HepG2 (cell line): ENCODE measurements around the gene SERTAD3. TPM values are rescaled to one million over a fixed set of nuclear protein-coding genes. Genes with fewer than 3 reads are reported as not detected.

ENCODE experiments used
- ATF4 ChIP-seq, 2 experiments: fragments of 450-650 bp in 1 of 2; sonication (generic) in 1 of 2; formaldehyde crosslinking; IDR thresholded peaks; 2 replicates each; pipeline versions ENCODE4 v1.5.0 to v1.8.0; 2020 to 2022; ENCODE audit warnings: mild to moderate bottlenecking in 1 of 2, missing genetic modification reagents in 1 of 2
- GLI4 ChIP-seq: sonication (generic); formaldehyde crosslinking; IDR thresholded peaks from 2 replicates; pipeline ENCODE4 v1.5.1; 2020; ENCODE audit warnings: missing genetic modification reagents, mild to moderate bottlenecking, moderate library complexity, borderline replicate concordance
- MAFG ChIP-seq: sonication (generic); formaldehyde crosslinking; IDR thresholded peaks from 2 replicates; pipeline ENCODE4 v1.5.1; 2020; ENCODE audit warnings: mild to moderate bottlenecking, missing genetic modification reagents
- MTA1 ChIP-seq: sonication (generic); formaldehyde crosslinking; IDR thresholded peaks from 2 replicates; pipeline ENCODE4 v1.4.0; 2020; ENCODE audit warnings: missing genetic modification reagents, mild to moderate bottlenecking, borderline replicate concordance
- MYPOP ChIP-seq: sonication (generic); formaldehyde crosslinking; IDR thresholded peaks from 2 replicates; pipeline ENCODE4 v1.8.1; 2023; ENCODE audit warnings: mild to moderate bottlenecking, moderate library complexity, missing genetic modification reagents
- NCOA1 ChIP-seq: sonication (generic); formaldehyde crosslinking; IDR thresholded peaks from 2 replicates; pipeline ENCODE4 v1.9.0; 2021; ENCODE audit warnings: missing genetic modification reagents
- POLR2AphosphoS5 ChIP-seq: IDR thresholded peaks from 2 replicates; pipeline ENCODE4 v1.6.1; 2012; ENCODE audit warnings: low read depth, low read length
- RBFOX2 ChIP-seq: fragments of 200-400 bp; formaldehyde crosslinking; IDR thresholded peaks from 2 replicates; pipeline ENCODE4 v1.6.1; 2017; ENCODE audit warnings: low read depth, mild to moderate bottlenecking, low read length
- SIX1 ChIP-seq: sonication (generic); formaldehyde crosslinking; IDR thresholded peaks from 2 replicates; pipeline ENCODE4 v1.4.0; 2020; ENCODE audit warnings: missing genetic modification reagents, borderline replicate concordance
- SMARCE1 ChIP-seq: fragments of 450-650 bp; IDR thresholded peaks from 2 replicates; pipeline ENCODE4 v1.6.1; 2017; ENCODE audit warnings: borderline replicate concordance
- SP1 ChIP-seq, 2 experiments: fragments of 450-650 bp in 1 of 2; sonication (generic) in 1 of 2; formaldehyde crosslinking in 1 of 2; IDR thresholded peaks; 2 replicates each; pipeline versions ENCODE4 v1.4.0 to v1.6.1; 2016 to 2020; ENCODE audit warnings: missing genetic modification reagents in 1 of 2
- TCF12 ChIP-seq, 2 experiments: fragments of 450-650 bp in 1 of 2; sonication (generic) in 1 of 2; formaldehyde crosslinking in 1 of 2; IDR thresholded peaks; 2 replicates each; pipeline versions ENCODE4 v1.6.1 to v1.8.0; 2017 to 2022; ENCODE audit warnings: antibody characterized with exemption in 1 of 2, mild to moderate bottlenecking in 1 of 2, missing genetic modification reagents in 1 of 2, moderate library complexity in 1 of 2
- UBTF ChIP-seq: sonication (generic); formaldehyde crosslinking; IDR thresholded peaks from 2 replicates; pipeline ENCODE4 v1.4.0; 2020; ENCODE audit warnings: mild to moderate bottlenecking, missing genetic modification reagents
- XRCC5 ChIP-seq: fragments of 200-400 bp; formaldehyde crosslinking; optimal IDR thresholded peaks from 2 replicates; pipeline ENCODE3; 2017; ENCODE audit warnings: mild to moderate bottlenecking, low read length
- ZFYVE20 ChIP-seq: sonication (generic); formaldehyde crosslinking; IDR thresholded peaks from 2 replicates; pipeline ENCODE4 v1.8.0; 2023; ENCODE audit warnings: low read depth, mild to moderate bottlenecking, moderate library complexity, missing genetic modification reagents, borderline replicate concordance
- ZGPAT ChIP-seq: IDR thresholded peaks from 2 replicates; pipeline ENCODE4 v1.6.1; 2016; ENCODE audit warnings: mild to moderate bottlenecking
- ZNF18 ChIP-seq: sonication (generic); formaldehyde crosslinking; IDR thresholded peaks from 2 replicates; pipeline ENCODE4 v1.8.0; 2022; ENCODE audit warnings: mild to moderate bottlenecking, missing genetic modification reagents; ENCODE audit not compliant: insufficient replicate concordance
- ZNF343 ChIP-seq: sonication (generic); formaldehyde crosslinking; IDR thresholded peaks from 2 replicates; pipeline ENCODE4 v1.4.0; 2020; ENCODE audit warnings: mild to moderate bottlenecking, missing genetic modification reagents
- ZNF572 ChIP-seq: sonication (generic); formaldehyde crosslinking; IDR thresholded peaks from 2 replicates; pipeline ENCODE4 v1.5.1; 2020; ENCODE audit warnings: mild to moderate bottlenecking, missing genetic modification reagents
- ZNF619 ChIP-seq: sonication (generic); formaldehyde crosslinking; IDR thresholded peaks from 2 replicates; pipeline ENCODE4 v1.4.0; 2020; ENCODE audit warnings: mild to moderate bottlenecking, missing genetic modification reagents
- ZNF749 ChIP-seq: sonication (generic); formaldehyde crosslinking; IDR thresholded peaks from 2 replicates; pipeline ENCODE4 v1.8.0; 2022; ENCODE audit warnings: mild to moderate bottlenecking, missing genetic modification reagents, moderate library complexity, borderline replicate concordance
- polyA plus RNA-seq, 8 experiments: library from polyadenylated mRNA; depleted of rRNA in 3 of 8; stranded (reverse) in 7 of 8; unstranded in 1 of 8; fragments of >200 nt; fragmentation: Illumina TruSeq in 4 of 8; extraction: Trizol in 4 of 8; gene quantifications; 2 replicates each; pipeline versions ENCODE4 v1.2.1 to v1.2.3, GENCODE V29; 2011 to 2016; ENCODE audit warnings: low read depth in 4 of 8, missing spikeins in 1 of 8, mixed read lengths in 1 of 8; ENCODE audit not compliant: insufficient read depth in 1 of 8
- total RNA-seq, 5 experiments: library from RNA; depleted of rRNA; stranded (reverse); fragments of >200 nt; fragmentation: Illumina TruSeq; extraction: Trizol; gene quantifications; 2 replicates each; pipeline ENCODE4 v1.2.3, GENCODE V29; 2016; ENCODE audit warnings: low read depth in 1 of 5

Gene SERTAD3
- total and polyA plus RNA-seq, 2 of the 13 experiments (the other 11 are each of a cell fraction or from before 2014, with no cell fraction given) = 9.6 to 16.9 TPM

- TF ChIP-seq MYPOP (CRISPR knock-in tag) = 0 out of 2 replicates have a peak, but pooled peaks have one; percentile 62
- TF ChIP-seq ZNF572 = 0 out of 2 replicates have a peak, but pooled peaks have one; percentile 75
- peak; percentile 55; the same call in 1 of the 2 replicates for TF ChIP-seq ZGPAT
- TF ChIP-seq RBFOX2 = peak; percentile 71
- peak; percentile 83; the same call in 1 of the 2 replicates for TF ChIP-seq MTA1
- TF ChIP-seq SMARCE1 = no peak
- 0 out of 2 replicates have a peak, but pooled peaks have one; percentile 48 for TF ChIP-seq SP1 (IDR thresholded peaks at IDR 0.05)
- TF ChIP-seq SP1 (CRISPR knock-in tag; IDR thresholded peaks at IDR 0.05) = peak; percentile 90
- peak; percentile 39; the same call in 1 of the 2 replicates for TF ChIP-seq ZNF749
- peak; percentile 29 for TF ChIP-seq XRCC5
- TF ChIP-seq TCF12 (IDR thresholded peaks at IDR 0.05) = no peak
- no peak for TF ChIP-seq TCF12 (CRISPR knock-in tag; IDR thresholded peaks at IDR 0.05)
- 0 out of 2 replicates have a peak, but pooled peaks have one; percentile 69 for TF ChIP-seq ZNF343
- TF ChIP-seq SIX1 (CRISPR knock-in tag) = no peak
- TF ChIP-seq NCOA1 (CRISPR knock-in tag) = no peak
- peak; percentile 56; the same call in 1 of the 2 replicates for TF ChIP-seq UBTF (CRISPR knock-in tag)
- TF ChIP-seq ZFYVE20 (CRISPR knock-in tag) = 0 out of 2 replicates have a peak, but pooled peaks have one; percentile 67
- 0 out of 4 replicates have a peak, but pooled peaks of 1 of the 2 experiments have one; percentile 11 for TF ChIP-seq ATF4 (CRISPR knock-in tag; IDR thresholded peaks at IDR 0.05)
- TF ChIP-seq ZNF18 (CRISPR knock-in tag) = peak; percentile 29
- TF ChIP-seq GLI4 (CRISPR knock-in tag) = peak; percentile 89; the same call in 1 of the 2 replicates
- no peak for TF ChIP-seq MAFG (CRISPR knock-in tag)
- no peak for TF ChIP-seq ZNF619 (CRISPR knock-in tag)
- TF ChIP-seq POLR2AphosphoS5 = peak; percentile 69
Observed at GRCh38 chr19:40465557-40466218, 21.6 kb upstream of the SERTAD3 start, which contains the start of gene BLVRB (continued).
